Smooth muscle cell of the umbilical artery (primary cell): ENCODE measurements around the gene TMEM233. TPM values are rescaled to one million over a fixed set of nuclear protein-coding genes. Genes with fewer than 3 reads are reported as not detected.

Experiments
- total RNA-seq: library from RNA; depleted of rRNA; stranded (reverse); fragments of >200 nt; gene quantifications from 2 replicates; pipeline ENCODE4 v1.2.3, GENCODE V29; 2014

TMEM233 gene
- total RNA-seq: 0.09 TPM in 1 of 2 replicates, not detected in the other

GRCh38 chr12:119593578-119594398 is at the start of gene TMEM233:
TMEM233 (plus strand) TSS chr12:119593774; CDS start chr12:119593849, 75 bp downstream.

GRCh38 chr12:119667577-119668323 is 74.2 kb downstream of the TMEM233 start, which contains the start of gene PRKAB1:
PRKAB1 (plus strand) TSS chr12:119668133; CDS start chr12:119668245, 112 bp downstream.

Other genes with a start within 250 kb of the TMEM233 start
- 9.8 and 12.2 TPM in 2 replicates for gene PRKAB1, start 74.4 kb downstream of the TMEM233 start, total RNA-seq